GM12892 (cell line): Measurements from ENCODE around the gene ZBTB7C.
A peak's percentile ranks its signal among the peaks of the same experiment; 100 is the strongest.

ENCODE experiments used
- DNase-seq: peaks from one replicate; pipeline ENCODE4 v3.0.0; 2011; ENCODE audit not compliant: insufficient read length
- FAIRE-seq: peaks from 2 replicates; lab custom pipeline; 2011; peaks lifted over from hg19 to GRCh38; lab: Jason Lieb, UNC
- POLR2A ChIP-seq: IDR thresholded peaks from 2 replicates; pipeline ENCODE4 v1.6.1; 2011; ENCODE audit warnings: low read depth, low read length, control low read depth
- POLR2AphosphoS5 ChIP-seq: IDR thresholded peaks from 2 replicates; pipeline ENCODE4 v1.6.1; 2011; ENCODE audit warnings: low read depth, low read length, control low read depth
- TAF1 ChIP-seq: IDR thresholded peaks from 2 replicates; pipeline ENCODE4 v1.6.1; 2011; ENCODE audit warnings: low read depth, mild to moderate bottlenecking, control low read depth, low read length, borderline replicate concordance

ZBTB7C gene

DNA sequence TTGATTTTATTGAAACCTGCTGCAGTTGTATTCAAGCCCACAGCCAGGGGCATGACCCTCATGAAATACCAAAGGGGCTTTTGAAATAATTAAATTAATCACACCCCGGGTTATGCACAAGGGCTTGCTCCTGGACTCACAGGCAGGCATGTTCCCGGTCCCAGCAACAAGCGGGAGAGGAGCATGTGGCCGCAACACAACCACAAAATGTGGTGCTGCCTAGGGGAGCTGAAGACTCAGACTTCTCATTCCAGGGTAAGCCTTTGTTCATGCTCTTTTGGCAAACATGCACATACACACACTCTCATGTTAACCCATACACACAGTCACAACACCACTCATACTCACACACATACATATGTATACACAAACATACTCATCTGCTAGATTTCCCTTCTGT, 245.1 kb downstream of the ZBTB7C start:
- DNase-seq, result no peak
- TF ChIP-seq POLR2A, result no peak
- TF ChIP-seq TAF1, result no peak
- no peak for TF ChIP-seq POLR2AphosphoS5
- FAIRE-seq, result no peak

DNA sequence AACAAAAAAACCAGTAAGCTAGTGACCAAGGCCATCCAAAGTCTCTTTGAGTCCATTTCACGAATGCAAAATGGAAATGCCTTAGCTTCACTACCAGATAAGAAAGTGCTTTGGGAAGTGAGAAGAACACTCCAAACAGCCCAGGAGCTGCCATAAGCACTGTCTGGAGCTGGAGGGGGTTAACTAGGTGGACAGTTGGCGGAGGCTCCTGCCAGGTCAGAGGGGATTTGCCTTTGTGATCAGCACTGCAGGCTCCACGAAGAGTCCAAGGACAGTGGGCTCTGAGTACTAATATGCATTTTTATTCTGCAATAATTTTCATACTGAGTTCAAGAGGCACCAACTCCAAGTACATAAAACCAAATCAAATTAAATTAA, 245.5 kb downstream of the ZBTB7C start:
- TF ChIP-seq TAF1 (no peak), POLR2AphosphoS5 (no peak), POLR2A (no peak)
- FAIRE-seq (no peak), DNase-seq (no peak)

DNA sequence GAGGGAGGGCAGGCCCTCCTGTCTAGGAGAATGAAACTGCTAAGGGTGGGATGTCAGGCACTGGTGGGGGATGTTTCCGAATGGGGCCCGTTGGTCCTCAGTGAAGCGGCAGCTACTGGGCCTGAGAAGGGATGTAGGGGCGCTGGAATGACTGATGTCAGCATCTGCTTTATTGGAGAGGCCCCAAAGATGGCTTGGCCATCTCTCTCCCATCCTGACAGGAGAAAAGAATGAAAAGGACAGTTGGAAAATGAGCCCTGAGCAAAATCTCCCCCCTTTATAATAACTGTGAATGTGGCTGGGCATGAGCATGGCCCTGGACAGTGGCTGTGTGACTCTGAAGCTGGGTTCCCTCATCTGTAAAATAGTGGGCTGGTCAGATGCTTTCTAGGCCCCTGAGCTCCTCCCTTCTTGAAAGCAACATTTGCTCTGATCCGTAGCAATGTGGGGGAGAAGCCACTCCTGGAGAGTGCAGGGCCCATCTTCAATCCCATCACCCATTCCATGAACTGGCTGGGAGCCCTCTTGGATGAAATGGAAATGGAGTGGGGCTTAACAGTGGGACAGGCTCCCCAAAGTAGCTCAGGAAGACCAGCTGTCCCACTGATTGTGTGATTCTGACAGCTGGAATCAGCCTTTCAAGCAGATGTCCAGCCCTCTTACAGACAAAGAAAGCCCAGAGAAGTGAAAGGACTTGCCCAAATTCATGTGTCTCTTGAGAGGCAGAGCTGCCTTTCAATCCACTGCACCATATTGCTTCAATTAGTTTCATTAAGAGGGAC, 246.0 kb downstream of the ZBTB7C start:
- DNase-seq (no peak), FAIRE-seq (no peak)
- no peak for TF ChIP-seq POLR2AphosphoS5
- TF ChIP-seq TAF1, result no peak
- TF ChIP-seq POLR2A, result no peak

DNA sequence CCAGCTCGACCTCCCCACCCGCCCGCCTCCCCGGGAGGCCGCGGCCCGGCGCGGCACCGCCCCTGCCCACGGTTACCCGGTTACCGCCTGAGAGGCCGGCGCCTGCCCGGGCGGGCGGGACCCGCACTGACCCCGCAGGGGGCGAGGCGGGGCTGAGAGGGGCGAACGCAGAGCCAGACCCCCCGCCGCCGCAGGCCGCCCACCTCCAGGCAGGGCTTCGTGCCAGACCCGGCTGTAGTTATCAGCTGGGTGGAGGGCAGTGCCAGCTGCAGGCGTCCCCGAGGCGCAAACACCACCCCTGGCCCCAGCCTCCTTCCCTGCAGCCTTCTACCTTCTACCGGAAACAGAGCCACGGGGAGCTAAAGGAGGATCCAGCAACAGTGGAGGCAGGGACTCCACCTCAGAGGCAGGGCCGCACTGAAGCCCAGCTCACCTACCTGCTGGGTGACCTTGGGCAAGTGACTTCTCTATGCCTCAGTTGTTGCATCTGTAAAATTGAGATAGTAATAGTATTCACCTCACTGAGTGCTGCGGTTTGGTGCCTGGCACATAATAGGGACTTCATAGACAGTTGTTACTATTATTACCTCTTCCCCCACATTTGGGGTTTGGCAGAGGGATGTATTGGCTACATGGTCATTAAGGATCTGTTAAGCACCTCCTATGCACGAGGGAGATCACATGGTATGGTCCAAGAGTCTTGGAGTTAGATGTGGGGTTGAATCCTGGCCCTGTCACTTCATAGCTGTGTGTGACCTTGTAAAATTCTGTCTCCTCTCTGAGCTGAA, 247.1 kb downstream of the ZBTB7C start:
- no peak for FAIRE-seq
- no peak for DNase-seq
- TF ChIP-seq POLR2AphosphoS5, result no peak
- no peak for TF ChIP-seq TAF1
- no peak for TF ChIP-seq POLR2A

DNA sequence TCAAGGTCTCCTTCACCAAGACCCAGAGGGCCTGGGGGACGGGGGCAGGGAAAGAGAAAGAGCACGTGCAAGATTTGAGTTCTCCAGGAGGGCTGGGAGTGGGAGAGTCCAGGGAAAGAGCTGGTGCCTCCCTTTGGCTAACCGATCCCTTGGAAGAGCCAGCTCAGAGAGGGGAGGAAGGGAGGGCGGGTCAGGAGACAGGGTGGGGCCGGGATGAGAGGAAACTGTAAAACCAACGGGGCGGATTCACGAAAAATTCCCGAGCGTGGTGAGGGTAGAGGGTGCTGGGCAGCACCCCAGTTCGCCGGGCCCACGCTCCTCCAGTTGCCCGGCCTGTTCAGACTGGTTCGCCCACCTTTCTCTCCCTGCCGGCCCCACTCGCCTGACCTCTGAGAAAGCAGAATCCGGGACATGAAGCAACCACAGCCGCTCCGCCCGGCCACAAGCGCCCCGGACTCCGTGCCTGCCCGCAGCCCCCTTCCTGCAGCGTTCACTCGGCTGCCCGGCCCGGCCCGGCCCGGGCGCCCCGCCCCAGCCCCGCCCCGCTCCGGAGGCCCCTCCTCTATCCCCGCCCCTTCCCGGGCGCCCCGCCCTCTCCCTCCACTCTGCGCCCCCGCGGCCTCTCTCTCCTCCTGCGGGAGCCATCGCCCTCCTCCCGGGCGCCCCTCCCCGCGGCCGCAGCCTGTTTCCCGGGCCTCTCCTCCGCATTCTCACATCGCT, 247.8 kb downstream of the ZBTB7C start:
- no peak for FAIRE-seq
- no peak for TF ChIP-seq TAF1
- no peak for TF ChIP-seq POLR2A
- TF ChIP-seq POLR2AphosphoS5, result no peak
- peak; percentile 69 for DNase-seq

DNA sequence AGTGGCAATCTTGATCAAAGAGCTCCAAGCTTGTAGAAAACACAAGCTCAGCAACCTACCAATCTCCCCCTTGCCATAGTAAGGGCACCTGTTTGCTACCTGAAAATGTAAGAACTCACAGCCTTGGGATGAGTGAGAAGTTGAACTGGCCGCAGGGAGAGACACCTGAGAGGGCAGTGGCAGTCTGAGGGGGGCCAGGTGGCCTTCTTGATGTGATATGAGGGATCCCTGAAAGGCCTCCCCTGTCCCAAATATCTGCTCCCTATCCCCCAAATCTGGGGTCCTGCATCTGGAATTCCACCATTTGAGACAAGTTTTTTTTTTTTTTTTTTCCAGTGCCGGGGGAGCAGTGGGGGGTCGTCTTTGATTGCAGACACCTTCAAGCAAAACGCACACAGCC, 248.6 kb downstream of the ZBTB7C start:
- TF ChIP-seq POLR2AphosphoS5 (no peak), POLR2A (no peak), TAF1 (no peak)
- no peak for DNase-seq
- no peak for FAIRE-seq

DNA sequence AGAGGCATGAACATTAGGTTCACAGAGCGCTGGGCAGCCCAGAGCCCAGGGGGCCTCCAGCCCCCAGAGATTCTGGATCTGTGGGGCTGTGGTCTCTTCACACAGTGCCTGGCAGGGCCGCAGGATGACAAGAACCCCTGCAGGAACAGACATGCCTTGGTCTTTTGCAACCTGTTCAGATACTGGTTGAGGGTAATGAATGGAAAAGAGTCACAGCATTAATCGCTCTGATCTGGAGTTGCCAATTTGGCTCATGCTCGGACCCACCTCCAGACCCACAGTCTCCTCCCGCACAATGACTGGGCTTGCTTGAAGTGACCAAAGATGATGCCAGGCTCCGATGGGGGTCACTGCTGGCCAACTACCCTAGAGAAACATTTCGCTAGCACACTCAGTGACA, 249.4 kb downstream of the ZBTB7C start:
- DNase-seq, result no peak
- TF ChIP-seq POLR2AphosphoS5 (no peak), POLR2A (no peak), TAF1 (no peak)
- no peak for FAIRE-seq

DNA sequence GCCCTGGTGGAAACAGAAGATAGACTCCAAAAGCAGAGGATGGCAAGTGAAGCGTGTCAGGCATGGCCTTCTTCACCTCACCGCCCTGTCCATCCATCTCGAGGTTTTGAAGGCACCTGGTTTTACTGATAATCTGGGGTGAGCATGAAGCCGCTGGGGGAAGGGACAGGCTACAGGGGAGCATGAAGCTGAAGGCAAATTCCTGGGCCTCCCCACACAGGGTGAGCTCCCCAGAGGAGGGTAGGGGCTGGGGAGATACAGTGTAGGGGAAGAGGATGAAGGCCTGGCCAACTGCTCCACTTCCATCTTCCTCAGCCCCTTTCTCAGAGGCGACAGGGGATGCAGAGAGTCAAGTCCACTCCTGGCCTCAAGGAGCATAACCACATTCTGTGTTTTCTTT, 250.5 kb downstream of the ZBTB7C start:
- DNase-seq (no peak), FAIRE-seq (no peak)
- TF ChIP-seq POLR2AphosphoS5, result no peak
- no peak for TF ChIP-seq TAF1
- no peak for TF ChIP-seq POLR2A

DNA sequence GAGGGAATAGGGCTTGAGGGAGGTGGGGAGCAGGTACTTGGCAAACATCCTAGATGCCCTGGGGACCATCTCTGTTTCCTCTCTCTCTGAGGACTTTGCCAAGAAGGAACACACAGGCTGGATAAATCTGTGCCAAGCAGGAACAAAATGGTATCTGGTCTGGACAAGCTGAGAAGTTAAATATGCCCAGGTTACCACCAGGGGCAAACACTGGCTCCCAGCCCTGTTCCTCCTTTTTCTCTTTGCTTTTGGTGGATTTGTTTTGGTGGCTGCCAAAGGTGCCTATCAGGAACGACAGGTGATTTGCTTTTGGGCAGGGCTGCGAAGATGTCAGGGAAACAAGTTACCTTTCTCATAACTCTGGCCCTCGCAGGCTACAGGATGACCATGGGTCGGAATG, 251.2 kb downstream of the ZBTB7C start:
- DNase-seq (no peak), FAIRE-seq (no peak)
- no peak for TF ChIP-seq POLR2A
- no peak for TF ChIP-seq TAF1

DNA sequence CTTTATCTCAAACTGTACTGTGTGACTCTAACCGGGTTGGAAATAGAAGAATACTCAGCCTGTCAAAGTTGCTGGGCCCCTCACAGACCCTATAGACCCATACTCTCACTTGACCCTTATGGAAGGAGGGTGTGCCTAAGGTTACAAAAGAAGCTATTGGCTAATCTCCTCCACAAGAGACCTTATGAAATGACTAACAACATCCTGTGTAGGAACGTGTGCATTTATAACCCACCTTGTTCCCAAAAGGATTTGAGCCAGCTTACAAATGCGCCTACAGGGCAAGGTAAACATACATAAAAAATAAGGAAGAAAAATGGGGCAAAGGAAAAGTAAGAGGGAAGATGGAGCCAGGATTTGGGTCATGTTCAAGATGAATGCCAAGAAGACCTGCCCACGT, 253.3 kb downstream of the ZBTB7C start:
- FAIRE-seq (no peak), DNase-seq (no peak)
- TF ChIP-seq POLR2A, result no peak
- TF ChIP-seq TAF1, result no peak
- no peak for TF ChIP-seq POLR2AphosphoS5

DNA sequence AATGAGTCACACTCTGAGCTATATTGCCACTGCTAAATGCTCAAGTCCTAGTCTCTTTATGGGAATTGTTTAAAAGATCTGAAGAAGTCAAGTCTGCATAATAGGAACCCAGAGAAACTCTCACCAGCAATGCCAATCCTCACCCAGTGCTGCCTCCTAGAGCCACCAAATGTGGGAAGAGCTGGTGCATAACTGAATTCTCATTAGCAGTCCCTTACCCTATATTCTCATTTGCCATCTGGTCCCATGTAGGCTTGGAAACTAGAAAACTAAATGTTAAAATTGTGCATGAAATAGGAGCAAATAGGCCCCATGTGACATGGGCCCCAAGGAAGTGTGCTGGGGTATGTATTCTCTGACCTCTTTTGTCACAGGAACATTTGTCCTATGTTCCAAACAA, 254.4 kb downstream of the ZBTB7C start:
- no peak for TF ChIP-seq POLR2AphosphoS5
- TF ChIP-seq TAF1, result no peak
- FAIRE-seq (no peak), DNase-seq (no peak)
